Activated T-helper 2 cell treated with anti-CD3 and anti-CD28 coated beads, Interferon-gamma antibody, Interleukin-2, Interleukin-4, amounts not matched to agents 10 μg/mL and 5 μg/mL and 100 μg/mL, durations not matched to agents 14 hours and 24 hours and 36 hours (primary cell): ENCODE results near the gene GCNT1. TPM values are rescaled to one million over a fixed set of nuclear protein-coding genes. Genes with fewer than 3 reads are reported as not detected.
"Not testable (repeated sequence)": the region's sequence is repeated elsewhere in the genome, so short reads cannot be mapped to it uniquely, and the experiment has no call there.

ENCODE experiments used
- DNase-seq: peaks from one replicate; pipeline ENCODE4 v3.0.0; 2021; ENCODE audit warnings: low spot score
- H3K27ac Mint-ChIP-seq: one replicate; pipeline ENCODE4 v1.8.0; 2021; ENCODE audit warnings: mixed read lengths
- H3K27me3 Mint-ChIP-seq: one replicate; pipeline ENCODE4 v1.8.0; 2021; ENCODE audit warnings: low read depth, mixed read lengths
- H3K36me3 Mint-ChIP-seq: one replicate; pipeline ENCODE4 v1.8.0; 2021; ENCODE audit warnings: low read depth, mixed read lengths
- H3K4me1 Mint-ChIP-seq: one replicate; pipeline ENCODE4 v1.8.0; 2021; ENCODE audit warnings: low read depth, mixed read lengths
- H3K4me3 Mint-ChIP-seq: one replicate; pipeline ENCODE4 v1.8.0; 2021; ENCODE audit warnings: low read depth, mild to moderate bottlenecking, moderate library complexity, mixed read lengths
- H3K9me3 Mint-ChIP-seq: one replicate; pipeline ENCODE4 v1.8.0; 2021; ENCODE audit warnings: mixed read lengths
- intact Hi-C: fragments of 100-400 bp; cut with micrococcal nuclease; formaldehyde crosslinking; loops from one replicate; pipeline ENCODE4 v1.15.1; 2023
- total RNA-seq: library from RNA; stranded (reverse); gene quantifications from 2 replicates; pipeline ENCODE4 v1.2.3, GENCODE V29; 2022

The GCNT1 gene
- total RNA-seq, 1 donor from 2014 or later = 15.0 TPM

DNA sequence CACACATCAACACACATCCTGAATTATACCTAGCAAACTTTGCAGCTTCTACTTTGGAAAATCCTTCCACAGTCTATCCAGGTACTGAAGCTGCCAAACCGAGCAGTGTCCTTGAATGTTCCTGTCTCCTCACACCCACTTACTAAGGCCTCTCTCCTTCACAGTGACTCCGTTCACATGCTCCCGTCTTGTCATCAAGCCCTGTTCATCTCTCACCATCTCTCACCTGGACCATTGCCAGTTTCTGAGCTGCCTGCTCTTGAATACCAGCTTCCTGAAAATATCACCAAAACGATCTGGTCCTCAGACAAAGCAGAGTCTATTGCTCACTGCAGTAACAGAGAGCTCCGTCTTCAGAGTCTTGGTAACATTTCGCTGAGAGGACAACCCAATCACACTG is 57.4 kb downstream of the GCNT1 start:
- H3K36me3 Mint-ChIP-seq = no peaks in the 10 kb centered on the region
- intact Hi-C loops = no loop called here
- peaks cover 17% of the 10 kb centered on the region for H3K4me1 Mint-ChIP-seq
- H3K27ac Mint-ChIP-seq = no peak overlapping the region
- DNase-seq = no peak
- H3K27me3 Mint-ChIP-seq = peaks cover 11% of the 10 kb centered on the region
- peaks cover 7% of the 10 kb centered on the region for H3K9me3 Mint-ChIP-seq
- no peak overlapping the region for H3K4me3 Mint-ChIP-seq

- Mint-ChIP-seq H3K27ac (no peak overlapping the region), H3K36me3 (no peaks in the 10 kb centered on the region), H3K9me3 (peaks cover 7% of the 10 kb centered on the region), H3K4me3 (no peak overlapping the region), H3K4me1 (peaks cover 18% of the 10 kb centered on the region), H3K27me3 (peaks cover 11% of the 10 kb centered on the region)
- intact Hi-C loops = no loop called here
- DNase-seq = no peak
These were observed 57.9 kb downstream of the GCNT1 start for GRCh38 chr9:76516871-76517270.

- Mint-ChIP-seq H3K27me3 (peaks cover 11% of the 10 kb centered on the region), H3K9me3 (peaks cover 2% of the 10 kb centered on the region), H3K27ac (no peak overlapping the region), H3K36me3 (no peaks in the 10 kb centered on the region), H3K4me3 (no peak overlapping the region), H3K4me1 (peaks cover 18% of the 10 kb centered on the region)
- intact Hi-C loops = no loop called here
- no peak for DNase-seq
These were observed 60.3 kb downstream of the GCNT1 start for GRCh38 chr9:76519075-76519835.

GRCh38 chr9:76521244-76521681 is 62.3 kb downstream of the GCNT1 start:
- H3K27ac Mint-ChIP-seq = no peak overlapping the region
- no peak for DNase-seq
- peaks cover 2% of the 10 kb centered on the region for H3K27me3 Mint-ChIP-seq
- H3K9me3 Mint-ChIP-seq = no peaks in the 10 kb centered on the region
- intact Hi-C loops = no loop called here
- no peaks in the 10 kb centered on the region for H3K36me3 Mint-ChIP-seq
- H3K4me1 Mint-ChIP-seq = peaks cover 18% of the 10 kb centered on the region
- no peak overlapping the region for H3K4me3 Mint-ChIP-seq

DNA sequence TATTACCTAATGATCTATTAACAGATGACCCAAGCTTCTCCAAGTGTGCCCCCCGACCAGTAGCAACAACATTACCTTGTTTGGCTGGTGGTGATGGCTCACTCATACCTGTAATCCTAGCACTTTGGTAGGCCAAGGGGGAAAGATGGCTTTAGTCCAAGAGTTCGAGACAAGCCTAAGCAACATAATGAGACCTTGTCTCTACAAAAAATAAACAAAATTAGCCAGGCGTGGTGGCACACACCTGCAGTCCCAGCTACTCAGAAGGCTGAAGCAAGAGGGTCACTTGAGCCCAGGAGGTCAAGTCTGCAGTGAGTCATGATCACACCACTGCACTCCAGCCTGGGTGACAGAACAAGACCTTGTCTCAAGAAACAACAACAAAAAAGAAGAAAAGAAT is 62.9 kb downstream of the GCNT1 start:
- Mint-ChIP-seq H3K27ac (no peak overlapping the region), H3K27me3 (peaks cover 2% of the 10 kb centered on the region), H3K36me3 (no peaks in the 10 kb centered on the region), H3K4me1 (peaks cover 12% of the 10 kb centered on the region), H3K9me3 (no peaks in the 10 kb centered on the region), H3K4me3 (no peak overlapping the region)
- intact Hi-C loops = no loop called here
- DNase-seq = no peak

DNA sequence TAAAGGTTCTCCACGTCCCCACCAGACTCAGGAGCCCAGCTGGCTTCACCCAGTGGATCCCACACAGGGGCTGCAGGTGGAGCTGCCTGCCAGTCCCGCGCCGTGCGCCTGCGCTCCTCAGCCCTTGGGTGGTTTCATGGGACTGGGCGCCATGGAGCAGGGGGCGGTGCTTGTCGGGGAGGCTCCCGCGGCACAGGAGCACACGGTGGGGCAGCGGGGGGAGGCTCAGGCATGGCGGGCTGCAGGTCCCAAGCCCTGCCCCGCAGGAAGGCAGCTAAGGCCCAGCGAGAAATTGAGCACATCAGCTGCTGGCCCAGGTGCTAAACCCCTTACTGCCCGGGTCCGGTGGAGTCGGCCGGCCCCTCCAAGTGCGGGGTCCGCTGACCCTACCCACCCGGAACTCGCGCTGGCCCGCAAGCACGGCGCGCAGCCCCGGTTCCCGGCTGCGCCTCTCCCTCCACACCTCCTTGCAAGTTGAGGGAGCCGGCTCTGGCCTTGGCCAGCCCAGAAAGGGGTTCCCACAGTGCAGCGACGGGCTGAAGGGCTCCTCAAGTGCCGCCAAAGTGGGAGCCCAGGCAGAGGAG is 64.7 kb downstream of the GCNT1 start:
- H3K4me3 Mint-ChIP-seq, intact Hi-C loops, H3K4me1 Mint-ChIP-seq, H3K36me3 Mint-ChIP-seq, H3K9me3 Mint-ChIP-seq, H3K27me3 Mint-ChIP-seq, DNase-seq, H3K27ac Mint-ChIP-seq: not testable (repeated sequence)

DNA sequence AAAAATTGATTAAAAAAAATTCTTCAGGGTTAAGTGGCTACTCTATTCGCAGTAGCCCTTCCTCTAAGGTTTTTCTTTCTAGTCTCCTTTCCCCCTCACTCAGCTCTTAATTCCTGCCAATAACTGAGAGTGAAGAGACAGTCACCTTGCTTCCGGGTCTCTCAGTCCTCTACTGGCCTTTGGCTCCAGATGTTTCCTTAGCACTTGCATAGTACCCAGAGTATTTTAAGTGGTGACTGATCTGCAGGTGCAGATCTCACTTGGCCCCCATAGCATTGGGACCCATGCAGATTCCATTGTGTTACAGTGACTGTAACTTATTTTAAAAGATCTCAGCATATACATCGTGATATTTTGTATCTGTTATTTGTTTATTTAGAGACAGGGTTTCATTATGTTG is 66.2 kb downstream of the GCNT1 start:
- Mint-ChIP-seq H3K27me3 (no peaks in the 10 kb centered on the region), H3K4me3 (no peak overlapping the region), H3K9me3 (peaks cover 3% of the 10 kb centered on the region), H3K4me1 (peaks cover 5% of the 10 kb centered on the region), H3K36me3 (no peaks in the 10 kb centered on the region), H3K27ac (no peak overlapping the region)
- intact Hi-C loops = no loop called here
- DNase-seq = no peak

DNA sequence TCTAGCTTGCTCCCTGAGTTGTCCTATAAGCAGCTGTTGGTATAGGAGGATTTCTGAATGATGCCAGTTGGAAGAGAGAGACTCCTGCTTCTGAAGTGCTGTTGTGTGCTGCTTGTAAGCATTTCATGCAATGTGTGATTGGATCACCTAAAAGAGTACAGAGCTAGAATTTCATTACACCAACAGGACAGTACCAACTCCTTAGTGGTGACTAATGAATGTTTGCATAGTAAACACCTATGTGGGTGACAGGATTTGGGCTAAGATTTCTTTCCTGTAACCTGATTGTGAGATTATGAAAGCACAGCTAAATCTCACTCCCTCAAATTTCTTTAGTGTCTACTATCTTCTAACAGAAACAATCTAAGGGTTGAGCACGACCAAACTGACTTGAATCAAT is 67.0 kb downstream of the GCNT1 start:
- Mint-ChIP-seq H3K4me3 (no peak overlapping the region), H3K27me3 (no peaks in the 10 kb centered on the region), H3K27ac (no peak overlapping the region), H3K4me1 (peaks cover 7% of the 10 kb centered on the region), H3K9me3 (peaks cover 3% of the 10 kb centered on the region), H3K36me3 (no peaks in the 10 kb centered on the region)
- DNase-seq = no peak
- intact Hi-C loops = no loop called here

DNA sequence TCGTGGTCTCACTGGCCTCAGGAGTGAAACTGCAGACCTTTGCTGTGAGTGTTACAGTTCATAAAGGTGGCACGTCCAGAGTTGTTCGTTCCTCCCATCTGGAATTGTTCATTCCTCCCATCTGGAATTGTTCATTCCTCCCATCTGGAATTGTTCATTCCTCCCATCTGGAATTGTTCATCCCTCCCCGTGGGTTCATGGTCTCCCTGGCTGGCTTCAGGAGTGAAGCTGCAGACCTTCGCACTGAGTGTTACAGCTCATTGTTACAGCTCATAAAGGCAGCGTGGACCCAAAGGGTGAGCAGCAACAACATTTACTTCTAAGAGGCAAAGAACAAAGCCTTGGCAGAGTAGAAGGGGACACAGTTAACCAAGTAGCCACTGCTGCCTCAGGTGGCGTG is 69.1 kb downstream of the GCNT1 start:
- Mint-ChIP-seq H3K36me3 (no peaks in the 10 kb centered on the region), H3K27me3 (no peaks in the 10 kb centered on the region), H3K4me3 (no peak overlapping the region), H3K27ac (no peak overlapping the region), H3K4me1 (peaks cover 4% of the 10 kb centered on the region), H3K9me3 (peaks cover 3% of the 10 kb centered on the region)
- DNase-seq = no peak
- intact Hi-C loops = no loop called here

- DNase-seq = no peak
- Mint-ChIP-seq H3K4me3 (no peak overlapping the region), H3K27ac (no peak overlapping the region), H3K4me1 (peaks cover 10% of the 10 kb centered on the region), H3K9me3 (peaks cover 3% of the 10 kb centered on the region), H3K36me3 (no peaks in the 10 kb centered on the region), H3K27me3 (no peaks in the 10 kb centered on the region)
- intact Hi-C loops = no loop called here
These were observed 69.7 kb downstream of the GCNT1 start for GRCh38 chr9:76528642-76529190.

DNA sequence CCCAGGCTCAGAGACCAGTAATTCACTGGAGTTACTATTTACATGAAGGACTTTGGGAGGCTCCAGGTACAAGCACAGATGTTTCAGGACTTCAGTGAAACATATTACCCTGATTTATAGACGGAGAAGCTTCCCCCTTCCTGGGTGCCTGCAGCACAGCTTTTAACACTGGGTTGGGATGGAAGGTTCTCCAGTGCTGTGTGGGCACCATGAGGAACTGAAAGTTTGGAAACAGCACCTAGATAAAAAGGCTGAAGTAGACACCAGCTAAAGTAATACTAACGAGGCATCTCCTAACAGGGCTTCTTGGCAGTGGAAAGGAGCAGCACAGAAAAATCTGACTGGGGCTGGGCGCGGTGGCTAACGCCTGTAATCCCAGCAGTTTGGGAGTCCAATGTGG is 70.7 kb downstream of the GCNT1 start:
- H3K9me3 Mint-ChIP-seq = peaks cover 3% of the 10 kb centered on the region
- intact Hi-C loops = loop anchor here (5.0 kb wide), 1 partner anchor 48 kb away; no protein-coding TSS in a partner anchor
- H3K4me3 Mint-ChIP-seq = no peak overlapping the region
- no peaks in the 10 kb centered on the region for H3K36me3 Mint-ChIP-seq
- no peak for DNase-seq
- H3K27me3 Mint-ChIP-seq = no peaks in the 10 kb centered on the region
- peaks cover 15% of the 10 kb centered on the region for H3K4me1 Mint-ChIP-seq
- no peak overlapping the region for H3K27ac Mint-ChIP-seq

DNA sequence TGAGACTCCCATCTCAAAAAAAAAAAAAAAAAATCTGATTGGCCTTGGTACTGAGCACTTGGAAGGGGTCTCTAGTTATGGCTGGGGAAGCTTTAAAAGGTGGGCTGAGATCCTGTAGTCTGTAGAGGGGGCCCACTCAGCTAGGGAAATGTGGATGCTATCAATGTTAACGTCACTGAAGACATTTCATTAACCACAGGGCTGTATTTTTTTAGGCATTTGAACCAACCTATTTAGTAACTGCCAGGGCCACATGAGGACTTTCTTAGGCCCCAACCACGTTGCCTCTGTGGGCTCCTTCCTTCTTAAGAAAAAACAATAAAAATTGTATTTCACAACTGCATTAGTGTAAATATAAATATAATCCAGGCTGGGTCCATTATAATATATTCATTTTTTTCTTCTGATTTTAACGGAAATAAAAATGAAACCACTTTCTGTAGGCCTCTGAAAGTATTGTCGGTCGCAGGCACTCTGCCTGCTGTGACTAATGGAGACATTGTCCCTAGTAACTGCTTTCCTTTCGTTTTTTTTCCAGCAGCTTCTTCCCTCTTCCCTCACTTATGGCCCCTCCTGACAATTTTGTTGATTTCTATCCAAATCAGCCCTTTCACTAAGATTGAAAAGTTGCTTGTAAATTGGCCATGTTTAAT is 71.6 kb downstream of the GCNT1 start:
- no peak overlapping the region for H3K4me3 Mint-ChIP-seq
- no peak for DNase-seq
- H3K27ac Mint-ChIP-seq = no peak overlapping the region
- H3K9me3 Mint-ChIP-seq = peaks cover 3% of the 10 kb centered on the region
- H3K4me1 Mint-ChIP-seq = peaks cover 15% of the 10 kb centered on the region
- no peaks in the 10 kb centered on the region for H3K27me3 Mint-ChIP-seq
- no peaks in the 10 kb centered on the region for H3K36me3 Mint-ChIP-seq
- intact Hi-C loops = loop anchor here (5.0 kb wide), 1 partner anchor 47 kb away; no protein-coding TSS in a partner anchor
